Choroid plexus epithelial cell (primary cell): ENCODE data around the gene PDK4.
"Not testable (repeated sequence)": the region's sequence is repeated elsewhere in the genome, so short reads cannot be mapped to it uniquely, and the experiment has no call there.

Source experiments
- DNase-seq: peaks from one replicate; pipeline ENCODE4 v3.0.0-alpha.2; 2010; ENCODE audit warnings: low read depth
- H3K4me3 ChIP-seq: 2 replicates; pipeline ENCODE4 v1.5.1; 2011; ENCODE audit warnings: low read depth, mild to moderate bottlenecking, control low read depth, low read length, moderate library complexity
- TF ChIP-seq, protein P1 (sequence below): conservative IDR thresholded peaks from 2 replicates; pipeline ENCODE4 v1.5.1; 2011; ENCODE audit warnings: low read depth, mild to moderate bottlenecking, control low read depth, inconsistent platforms, low read length, moderate library complexity

PDK4 gene

DNA sequence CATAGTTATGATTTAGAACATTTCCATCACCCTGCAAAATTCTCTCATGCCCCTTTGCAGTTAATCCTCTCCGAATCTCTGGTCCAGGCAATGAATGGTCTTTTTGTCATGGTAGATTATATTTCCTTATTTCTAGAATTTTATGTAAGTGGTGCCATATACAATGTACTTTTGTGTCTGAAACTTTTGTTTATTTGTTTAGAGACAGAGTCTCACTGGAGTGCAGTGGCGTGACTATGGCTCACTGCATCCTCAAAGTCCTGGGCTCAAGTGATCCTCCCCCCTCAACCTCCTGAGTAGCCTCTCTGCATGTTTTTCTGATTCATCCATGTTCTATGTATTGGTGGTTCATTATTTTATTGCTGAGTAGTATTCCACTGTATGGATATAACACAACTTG is 23.2 kb upstream of the PDK4 start:
- DNase-seq, result no peak
- H3K4me3 ChIP-seq, result no peak overlapping the region
- TF ChIP-seq, protein P1, sequence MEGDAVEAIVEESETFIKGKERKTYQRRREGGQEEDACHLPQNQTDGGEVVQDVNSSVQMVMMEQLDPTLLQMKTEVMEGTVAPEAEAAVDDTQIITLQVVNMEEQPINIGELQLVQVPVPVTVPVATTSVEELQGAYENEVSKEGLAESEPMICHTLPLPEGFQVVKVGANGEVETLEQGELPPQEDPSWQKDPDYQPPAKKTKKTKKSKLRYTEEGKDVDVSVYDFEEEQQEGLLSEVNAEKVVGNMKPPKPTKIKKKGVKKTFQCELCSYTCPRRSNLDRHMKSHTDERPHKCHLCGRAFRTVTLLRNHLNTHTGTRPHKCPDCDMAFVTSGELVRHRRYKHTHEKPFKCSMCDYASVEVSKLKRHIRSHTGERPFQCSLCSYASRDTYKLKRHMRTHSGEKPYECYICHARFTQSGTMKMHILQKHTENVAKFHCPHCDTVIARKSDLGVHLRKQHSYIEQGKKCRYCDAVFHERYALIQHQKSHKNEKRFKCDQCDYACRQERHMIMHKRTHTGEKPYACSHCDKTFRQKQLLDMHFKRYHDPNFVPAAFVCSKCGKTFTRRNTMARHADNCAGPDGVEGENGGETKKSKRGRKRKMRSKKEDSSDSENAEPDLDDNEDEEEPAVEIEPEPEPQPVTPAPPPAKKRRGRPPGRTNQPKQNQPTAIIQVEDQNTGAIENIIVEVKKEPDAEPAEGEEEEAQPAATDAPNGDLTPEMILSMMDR, result no peak

DNA sequence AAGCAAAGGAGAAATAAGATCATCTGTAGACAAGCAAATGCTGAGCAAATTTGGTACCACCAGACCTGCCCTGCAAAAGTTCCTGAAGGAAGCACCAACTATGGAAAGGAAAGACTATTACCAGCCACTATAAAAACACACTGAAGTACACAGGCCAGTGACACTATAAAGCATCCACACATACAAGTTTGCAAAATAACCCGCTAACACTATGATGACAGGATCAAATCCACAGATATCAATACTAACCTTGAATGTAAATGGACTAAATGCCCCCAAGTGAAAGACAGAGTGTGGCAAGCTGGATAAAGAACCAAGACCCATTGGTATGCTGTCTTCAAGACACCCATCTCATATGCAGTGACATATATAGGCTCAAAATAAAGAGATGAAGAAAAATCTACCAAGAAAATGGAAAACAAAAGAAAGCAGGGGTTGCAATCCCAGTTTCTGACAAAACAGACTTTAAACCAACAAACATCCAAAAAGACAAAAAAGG is 18.2 kb upstream of the PDK4 start:
- DNase-seq, result no peak
- no peak overlapping the region for H3K4me3 ChIP-seq
- TF ChIP-seq, protein P1, result no peak

DNA sequence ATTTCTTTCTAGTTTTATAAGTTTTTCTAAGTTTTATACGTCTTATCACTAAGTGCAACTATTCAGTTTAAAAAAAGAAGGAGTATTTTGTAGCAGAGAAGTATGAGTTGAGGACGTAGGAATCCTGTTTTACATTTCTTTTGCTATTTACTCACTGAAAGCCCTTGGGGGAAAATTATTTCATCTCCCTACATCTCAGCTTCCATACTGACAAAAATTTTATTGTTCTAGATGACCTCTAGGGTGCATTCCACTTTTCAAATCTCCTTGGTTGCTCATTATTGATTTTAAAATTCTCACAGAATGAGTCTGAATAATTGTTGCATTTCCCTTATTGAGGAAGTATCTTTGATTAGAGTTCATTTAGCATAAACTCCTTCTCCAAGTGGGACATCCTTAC is 14.9 kb upstream of the PDK4 start:
- H3K4me3 ChIP-seq, result no peak overlapping the region
- TF ChIP-seq, protein P1, result no peak
- DNase-seq, result no peak

DNA sequence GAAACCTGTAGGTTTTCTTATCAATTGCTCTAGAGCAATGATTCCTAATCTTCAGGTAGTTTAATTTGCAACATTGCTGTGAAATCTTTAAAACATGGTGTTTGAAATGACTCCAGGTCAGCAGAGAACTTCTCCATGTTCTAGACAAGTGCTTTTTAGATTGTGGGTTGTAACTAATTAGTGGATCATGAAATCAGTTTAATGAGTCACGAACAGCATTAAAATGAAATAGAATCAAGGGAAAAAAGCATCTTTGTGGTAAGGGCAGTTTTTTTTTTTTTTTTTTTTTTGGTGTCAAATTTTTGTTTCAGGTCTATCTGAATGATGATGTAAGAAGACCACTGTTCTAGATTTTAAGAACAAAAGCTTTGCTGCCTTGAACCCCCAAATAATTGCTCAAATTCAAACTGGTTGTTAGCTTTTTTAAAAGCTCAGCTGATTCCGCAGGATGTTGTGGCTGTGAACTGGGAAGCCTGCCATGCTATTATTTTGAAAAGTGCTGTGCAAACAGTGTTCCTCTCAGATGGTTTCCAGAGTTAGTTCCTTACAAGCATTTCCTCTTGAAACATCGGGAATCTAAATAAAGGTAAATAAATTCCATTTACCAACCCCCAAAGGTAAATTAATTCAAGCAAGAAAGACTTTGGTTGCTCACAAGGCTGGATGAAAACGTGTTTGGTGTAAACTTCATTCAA is 13.1 kb upstream of the PDK4 start:
- no peak overlapping the region for H3K4me3 ChIP-seq
- TF ChIP-seq, protein P1, result no peak
- peak; percentile 82 for DNase-seq

DNA sequence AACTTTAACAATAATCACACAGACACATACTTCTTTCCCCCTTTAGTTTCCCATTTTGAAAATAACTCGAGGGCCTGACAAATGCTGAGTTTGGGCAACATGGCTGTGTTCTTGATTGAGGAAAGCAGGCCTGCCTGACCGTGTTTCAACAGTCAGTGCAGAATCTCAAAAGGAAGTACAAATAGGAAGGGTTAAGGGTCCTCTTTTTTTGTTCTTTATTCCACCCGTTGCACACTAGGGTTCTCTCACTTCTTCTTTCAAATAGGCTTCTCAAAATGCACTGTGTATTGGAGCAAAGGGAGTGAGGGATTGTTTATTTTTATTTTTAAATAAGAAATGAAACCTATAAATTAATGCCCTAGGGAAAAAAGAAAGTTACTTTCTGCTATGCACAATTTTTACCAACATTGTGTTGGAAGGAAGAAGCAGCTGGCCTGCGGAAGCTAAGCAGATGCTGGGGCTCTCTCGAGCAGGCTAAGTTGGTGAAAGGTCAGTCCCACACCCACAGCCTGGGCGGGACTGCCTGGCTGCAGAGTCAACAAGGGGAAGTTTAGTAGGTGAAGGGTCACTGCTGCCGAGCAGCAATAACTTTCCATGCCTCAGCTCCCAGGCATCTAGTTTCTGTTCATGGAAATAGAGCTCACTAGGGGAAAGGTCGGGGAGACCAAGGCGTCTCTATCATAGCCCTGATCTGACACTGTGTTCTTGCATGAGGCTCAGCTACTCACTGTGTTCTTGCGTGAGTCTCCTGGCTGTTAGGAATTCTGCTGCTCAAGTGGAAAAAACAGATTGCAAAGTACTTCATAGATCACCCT is 12.2 kb upstream of the PDK4 start:
- no peak overlapping the region for H3K4me3 ChIP-seq
- peak; percentile 100 for DNase-seq
- TF ChIP-seq, protein P1, result no peak

DNA sequence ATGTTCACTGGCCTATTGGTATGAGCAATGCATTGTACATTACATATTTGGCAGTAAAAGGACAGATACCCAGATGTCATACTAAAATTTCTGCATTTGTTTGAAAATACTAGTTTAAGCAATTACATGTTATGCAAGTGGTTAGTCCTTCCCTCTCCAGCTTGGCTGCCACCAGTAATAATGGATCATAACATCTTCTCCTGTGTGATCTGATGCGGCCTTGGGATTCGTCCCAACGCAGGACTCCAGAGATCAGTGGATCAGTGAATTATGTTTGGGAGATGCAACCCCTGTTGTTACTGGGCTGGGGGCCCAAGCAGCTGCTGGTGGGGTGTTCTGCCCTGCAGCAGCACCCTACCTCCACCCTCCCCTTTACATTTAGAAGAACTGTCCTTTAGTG is 11.2 kb upstream of the PDK4 start:
- H3K4me3 ChIP-seq, result no peak overlapping the region
- no peak for DNase-seq
- TF ChIP-seq, protein P1, result no peak

DNA sequence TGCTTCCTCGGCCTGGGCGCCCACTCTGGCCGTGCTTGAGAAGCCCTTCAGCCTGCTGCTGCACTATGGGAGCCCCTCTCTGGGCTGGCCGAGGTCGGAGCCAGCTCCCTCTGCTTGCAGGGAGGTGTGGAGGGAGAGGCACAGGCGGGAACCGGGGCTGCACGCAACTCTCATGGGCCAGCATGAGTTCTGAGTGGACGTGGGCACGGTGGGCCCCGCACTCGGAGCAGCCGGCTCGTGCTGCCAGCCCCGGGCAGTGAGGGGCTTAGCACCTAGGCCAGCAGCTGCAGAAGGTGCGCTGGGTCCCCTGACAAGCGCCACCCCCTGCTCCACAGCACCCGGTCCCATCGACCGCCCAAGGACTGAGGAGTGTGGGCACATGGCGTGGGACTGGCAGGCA is 9.0 kb upstream of the PDK4 start:
- TF ChIP-seq, protein P1, result no peak
- no peak for DNase-seq
- H3K4me3 ChIP-seq, result no peak overlapping the region

DNA sequence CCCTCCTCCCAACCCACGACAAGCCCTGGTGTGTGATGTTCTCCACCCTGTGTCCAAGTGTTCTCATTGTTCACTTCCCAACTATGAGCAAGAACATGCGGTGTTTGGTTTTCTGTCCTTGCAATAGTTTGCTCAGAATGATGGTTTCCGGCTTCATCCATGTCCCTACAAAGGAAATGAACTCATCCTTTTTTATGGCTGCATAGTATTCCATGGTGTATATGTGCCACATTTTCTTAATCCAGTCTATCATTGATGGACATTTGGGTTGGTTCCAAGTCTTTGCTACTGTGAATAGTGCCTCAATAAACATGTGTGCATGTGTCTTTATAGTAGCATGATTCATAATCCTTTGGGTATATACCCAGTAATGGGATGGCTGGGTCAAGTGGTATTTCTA is 8.5 kb upstream of the PDK4 start:
- not testable (repeated sequence) for H3K4me3 ChIP-seq, DNase-seq

DNA sequence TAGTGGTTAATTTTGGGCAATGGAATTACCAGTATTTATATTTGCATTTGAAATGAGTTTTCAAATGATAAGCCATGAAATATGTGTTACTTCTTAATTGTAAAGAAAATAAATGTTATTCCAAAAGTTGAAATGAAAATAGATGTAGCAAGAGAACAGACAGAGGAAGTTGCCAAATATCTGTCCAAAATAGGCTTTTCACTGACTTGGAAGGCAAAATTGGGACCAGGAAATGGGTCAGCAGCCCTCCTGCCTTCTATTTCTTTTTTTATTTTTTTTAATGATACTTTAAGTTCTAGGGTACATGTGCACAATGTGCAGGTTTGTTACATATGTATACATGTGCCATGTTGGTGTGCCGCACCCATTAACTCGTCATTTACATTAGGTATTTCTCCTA is 8.1 kb upstream of the PDK4 start:
- not testable (repeated sequence) for DNase-seq, H3K4me3 ChIP-seq
